ENCODE measurements around the gene DGKD.

DNA sequence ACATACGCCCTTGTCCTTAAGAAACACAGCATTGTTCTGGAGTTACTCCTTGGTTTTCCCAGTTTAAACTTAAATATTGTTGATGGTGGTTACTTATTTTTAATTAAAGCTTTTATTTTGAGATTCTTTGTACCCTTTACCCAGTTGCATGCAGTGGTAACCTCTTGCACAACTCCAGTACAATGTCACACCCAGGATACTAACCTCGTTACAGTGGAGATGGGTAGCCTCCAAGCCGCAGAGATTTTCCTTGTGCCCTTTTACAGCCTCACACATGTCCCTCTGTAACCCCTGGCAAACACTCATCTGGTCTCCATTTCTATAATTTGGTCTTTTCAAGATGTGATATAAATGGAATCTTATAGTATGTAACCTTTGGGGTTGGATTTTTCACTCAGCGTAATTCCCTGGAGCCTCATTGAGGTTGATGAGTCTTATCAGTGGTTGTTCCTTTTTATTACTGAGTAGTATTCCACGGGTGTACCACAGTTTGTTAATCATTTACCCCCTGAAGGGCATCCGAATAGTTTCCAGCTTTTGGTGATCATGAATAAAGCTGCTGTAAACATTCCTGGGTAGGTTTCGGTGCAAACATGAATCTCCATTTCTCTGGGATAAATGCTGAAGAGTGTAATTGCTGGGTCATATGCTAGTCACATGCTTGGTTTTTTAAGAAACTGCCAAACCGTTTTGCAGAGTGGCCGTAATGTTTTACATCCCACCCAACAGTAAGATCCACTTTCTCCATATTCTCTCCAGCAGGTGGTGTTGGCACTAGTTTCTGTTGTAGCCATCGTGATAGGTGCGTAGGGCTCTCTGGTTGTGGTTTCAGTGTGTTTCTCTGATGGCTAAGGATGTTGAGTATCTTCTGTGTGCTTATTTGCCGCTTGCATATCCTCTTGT, 68.6 kb downstream of the DGKD start:
- TF ChIP-seq CTCF (IDR thresholded peaks at IDR 0.05; ENCODE audit: low read depth, low read length) (no peak), EZH2phosphoT487 (IDR thresholded peaks at IDR 0.05; ENCODE audit: low read depth) (no peak)

All from OCI-LY3 (cell line).